Measurements from ENCODE around the gene FNDC3B.

Gene FNDC3B

GRCh38 chr3:172031996-172032395 lies 7.4 kb upstream of the FNDC3B start:
- no peak for DNase-seq (ENCODE audit: low spot score)
- TF ChIP-seq, protein P1, sequence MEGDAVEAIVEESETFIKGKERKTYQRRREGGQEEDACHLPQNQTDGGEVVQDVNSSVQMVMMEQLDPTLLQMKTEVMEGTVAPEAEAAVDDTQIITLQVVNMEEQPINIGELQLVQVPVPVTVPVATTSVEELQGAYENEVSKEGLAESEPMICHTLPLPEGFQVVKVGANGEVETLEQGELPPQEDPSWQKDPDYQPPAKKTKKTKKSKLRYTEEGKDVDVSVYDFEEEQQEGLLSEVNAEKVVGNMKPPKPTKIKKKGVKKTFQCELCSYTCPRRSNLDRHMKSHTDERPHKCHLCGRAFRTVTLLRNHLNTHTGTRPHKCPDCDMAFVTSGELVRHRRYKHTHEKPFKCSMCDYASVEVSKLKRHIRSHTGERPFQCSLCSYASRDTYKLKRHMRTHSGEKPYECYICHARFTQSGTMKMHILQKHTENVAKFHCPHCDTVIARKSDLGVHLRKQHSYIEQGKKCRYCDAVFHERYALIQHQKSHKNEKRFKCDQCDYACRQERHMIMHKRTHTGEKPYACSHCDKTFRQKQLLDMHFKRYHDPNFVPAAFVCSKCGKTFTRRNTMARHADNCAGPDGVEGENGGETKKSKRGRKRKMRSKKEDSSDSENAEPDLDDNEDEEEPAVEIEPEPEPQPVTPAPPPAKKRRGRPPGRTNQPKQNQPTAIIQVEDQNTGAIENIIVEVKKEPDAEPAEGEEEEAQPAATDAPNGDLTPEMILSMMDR (IDR thresholded peaks at IDR 0.05; ENCODE audit: extremely low read depth, missing control alignments) = no peak

- no peak for DNase-seq (ENCODE audit: low spot score)
- TF ChIP-seq, protein P1 (IDR thresholded peaks at IDR 0.05; ENCODE audit: extremely low read depth, missing control alignments) = no peak
Observed at GRCh38 chr3:172033396-172033795, 6.0 kb upstream of the FNDC3B start.

DNA sequence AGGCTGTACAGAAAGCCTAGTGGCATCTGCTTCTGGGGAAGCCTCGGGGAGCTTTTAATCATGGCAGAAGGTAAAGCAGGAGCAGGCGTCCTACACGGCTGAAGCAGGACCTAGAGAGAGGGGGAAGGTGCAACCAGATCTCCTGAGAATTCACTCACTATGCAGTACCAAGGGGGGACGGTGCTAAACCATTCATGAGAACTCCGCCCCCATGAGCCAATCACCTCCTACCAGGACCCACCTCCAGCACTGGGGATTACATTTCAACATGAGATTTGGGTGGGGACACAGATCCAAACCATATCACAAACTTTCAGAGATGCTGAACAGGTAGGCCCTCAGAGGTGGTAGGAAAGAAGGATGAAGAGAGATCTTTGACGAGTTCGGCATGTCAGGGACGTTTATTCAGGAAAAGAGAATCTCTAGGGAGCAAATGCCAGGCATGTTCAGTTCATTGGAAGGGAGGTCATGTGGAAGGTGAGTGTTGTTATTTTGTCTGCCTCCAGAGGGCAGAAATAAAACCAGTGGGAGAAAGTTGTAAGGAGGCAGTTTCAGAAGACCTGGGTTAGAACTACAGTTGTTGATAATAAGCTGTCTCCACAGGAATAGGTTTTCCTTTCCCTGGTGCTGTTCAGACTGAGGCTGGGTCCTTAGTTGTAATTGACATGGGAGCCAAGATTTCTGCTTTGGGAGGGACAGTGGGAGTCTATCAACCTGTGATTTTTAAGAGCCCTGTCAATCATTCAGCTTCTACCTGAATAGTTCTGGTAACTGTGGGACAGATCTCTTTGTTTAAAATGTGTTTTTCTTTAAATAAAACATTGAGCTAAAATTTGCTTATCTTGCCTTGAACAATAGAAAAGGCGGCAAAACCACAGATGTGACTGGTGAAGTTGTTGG lies 4.3 kb upstream of the FNDC3B start:
- peak; percentile 31 for DNase-seq (ENCODE audit: low spot score)
- TF ChIP-seq, protein P1 (IDR thresholded peaks at IDR 0.05; ENCODE audit: extremely low read depth, missing control alignments) = peak; percentile 1

DNA sequence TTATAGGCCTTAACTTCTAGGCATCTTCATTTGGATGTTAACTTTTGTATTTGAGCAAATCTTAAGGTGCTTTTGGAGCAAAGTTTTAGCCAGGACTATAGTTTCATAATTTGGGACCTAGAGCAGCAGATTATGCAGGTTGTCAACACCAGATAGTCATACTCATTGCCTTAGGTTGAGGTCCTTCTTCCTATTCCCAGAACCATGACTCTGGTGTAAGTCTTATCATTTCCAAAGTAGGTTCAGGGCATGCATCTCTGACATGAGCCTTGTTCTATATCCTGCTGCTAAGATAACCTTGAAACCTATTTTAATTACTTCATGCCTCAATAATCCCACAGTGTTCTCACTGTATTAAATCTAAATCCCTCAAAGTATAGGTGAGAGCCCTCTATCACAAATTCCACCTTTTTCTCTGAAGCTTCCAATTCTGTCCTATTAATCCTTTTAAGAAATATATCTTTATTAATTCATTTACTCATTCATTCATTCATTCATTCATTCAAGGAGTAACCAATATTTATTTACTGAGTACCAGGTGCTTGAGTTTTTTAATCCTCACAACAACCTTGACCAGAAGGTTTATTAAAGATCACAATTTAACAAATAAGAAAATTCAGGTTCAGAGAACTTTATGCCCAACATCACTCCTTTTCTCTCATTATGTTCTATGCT lies 2.7 kb upstream of the FNDC3B start:
- DNase-seq (ENCODE audit: low spot score) = no peak
- TF ChIP-seq, protein P1 (IDR thresholded peaks at IDR 0.05; ENCODE audit: extremely low read depth, missing control alignments) = no peak

GRCh38 chr3:172038798-172039435 lies 461 bp upstream of the FNDC3B start:
- no peak for DNase-seq (ENCODE audit: low spot score)
- TF ChIP-seq, protein P1 (IDR thresholded peaks at IDR 0.05; ENCODE audit: extremely low read depth, missing control alignments) = no peak

DNA sequence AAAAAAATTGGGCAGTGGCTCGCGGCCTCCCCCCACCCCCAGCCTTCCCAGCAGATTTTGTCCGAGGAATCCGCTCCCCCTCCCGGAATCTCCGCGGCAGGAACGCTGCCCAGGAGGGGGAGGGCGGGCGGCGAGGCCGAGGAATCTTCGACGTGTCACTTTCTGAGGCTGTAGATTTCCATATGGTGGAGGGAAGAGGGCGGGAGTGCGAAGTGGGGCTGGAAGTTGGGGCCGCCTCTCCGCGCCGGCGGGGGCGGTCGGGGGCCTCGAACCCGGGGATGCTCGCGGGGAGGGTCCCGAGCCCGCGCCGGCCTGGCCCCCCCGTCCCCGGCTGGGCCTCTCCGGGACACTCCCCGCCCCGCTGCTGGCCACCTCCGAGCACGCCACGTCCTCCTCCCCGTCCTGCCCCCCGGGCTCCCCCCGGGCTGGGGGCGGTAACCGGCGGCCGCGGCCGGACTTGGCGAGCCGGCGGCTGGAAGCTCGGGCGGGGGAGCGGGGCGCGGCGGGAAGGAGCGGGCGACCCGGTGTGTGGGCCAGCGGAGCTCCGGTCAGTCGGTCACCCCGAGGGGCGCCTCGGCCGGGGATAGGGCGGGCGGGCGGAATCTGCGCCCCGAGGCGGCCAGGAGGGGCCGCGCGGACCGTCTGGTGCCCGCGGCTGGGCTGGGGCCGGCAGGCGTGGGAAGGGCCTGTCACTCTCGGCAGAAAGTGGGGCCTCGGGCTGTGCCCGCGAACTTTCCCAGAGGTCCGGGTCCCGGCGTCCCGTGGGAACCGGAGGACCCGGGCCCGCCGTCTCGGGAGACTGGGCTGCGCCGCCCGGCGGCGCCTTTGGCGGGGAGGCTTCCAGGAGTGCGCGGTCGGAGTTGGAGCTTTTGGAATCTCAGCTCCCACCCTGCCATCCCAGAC lies 951 bp downstream of the FNDC3B start:
- peak; percentile 85 for DNase-seq (ENCODE audit: low spot score)
- TF ChIP-seq, protein P1 (IDR thresholded peaks at IDR 0.05; ENCODE audit: extremely low read depth, missing control alignments) = no peak

Measured in GM20000 (cell line).